ENCODE data around the gene EXOC4. TPM values are rescaled to one million over a fixed set of nuclear protein-coding genes. Genes with fewer than 3 reads are reported as not detected.
"Not testable (repeated sequence)": the region's sequence is repeated elsewhere in the genome, so short reads cannot be mapped to it uniquely, and the experiment has no call there.

Gene EXOC4
- polyA plus RNA-seq, 1 experiment: 45.9 TPM

DNA sequence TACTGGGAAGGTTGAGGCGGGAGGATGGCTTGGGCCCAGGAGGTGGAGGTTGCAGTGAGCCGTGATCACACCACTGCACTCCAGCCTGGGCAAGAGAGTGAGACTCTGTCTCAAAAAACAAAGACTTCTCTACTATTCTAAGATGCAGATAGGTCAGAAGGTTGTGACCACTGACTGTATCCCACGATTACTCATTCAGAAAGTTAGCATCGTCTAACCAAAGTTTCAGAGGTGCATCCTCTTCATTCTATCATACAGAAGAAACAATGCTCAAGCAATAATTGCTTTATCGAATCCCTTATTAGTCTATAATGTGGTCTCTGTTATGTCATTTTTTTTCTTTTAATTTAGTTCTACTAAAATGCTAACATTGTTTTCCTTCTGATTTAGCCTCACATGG, 525.6 kb downstream of the EXOC4 start:
- no peak overlapping the region for H3K4me3 ChIP-seq (ENCODE audit: low read depth, low read length)
- no peaks in the 10 kb centered on the region for H3K36me3 ChIP-seq (ENCODE audit: control insufficient read depth, insufficient read depth, low read length)
- ChIA-PET POLR2A (no interaction called here), CTCF (no interaction called here)
- DNase-seq (ENCODE audit: low read depth): no peak
- H3K27me3 ChIP-seq (ENCODE audit: control insufficient read depth, insufficient read depth, low read length): no peaks in the 10 kb centered on the region
- no peak for TF ChIP-seq CTCF (IDR thresholded peaks at IDR 0.05; ENCODE audit: insufficient read depth, low read depth, low read length)

GRCh38 chr7:133779538-133779937, 526.7 kb downstream of the EXOC4 start:
- CTCF ChIA-PET: interaction anchor here (0.6 to 1.2 kb wide), 3 partner anchors 8 to 139 kb away, joined by 3 to 4 read pairs (median 3); no protein-coding TSS in a partner anchor
- H3K36me3 ChIP-seq (ENCODE audit: control insufficient read depth, insufficient read depth, low read length); DNase-seq (ENCODE audit: low read depth); H3K27me3 ChIP-seq (ENCODE audit: control insufficient read depth, insufficient read depth, low read length); H3K4me3 ChIP-seq (ENCODE audit: low read depth, low read length); POLR2A ChIA-PET: not testable (repeated sequence)

- no peak for DNase-seq (ENCODE audit: low read depth)
- CTCF ChIA-PET: interaction anchor here (0.6 kb wide), 2 partner anchors 9 to 1818 kb away, joined by 3 read pairs; no protein-coding TSS in a partner anchor
- POLR2A ChIA-PET: no interaction called here
- no peaks in the 10 kb centered on the region for H3K36me3 ChIP-seq (ENCODE audit: control insufficient read depth, insufficient read depth, low read length)
- no peak overlapping the region for H3K4me3 ChIP-seq (ENCODE audit: low read depth, low read length)
- no peaks in the 10 kb centered on the region for H3K27me3 ChIP-seq (ENCODE audit: control insufficient read depth, insufficient read depth, low read length)
- no peak for TF ChIP-seq CTCF (IDR thresholded peaks at IDR 0.05; ENCODE audit: insufficient read depth, low read depth, low read length)
Measured at GRCh38 chr7:133780912-133781311, 528.0 kb downstream of the EXOC4 start.

- no peak for TF ChIP-seq CTCF (IDR thresholded peaks at IDR 0.05; ENCODE audit: insufficient read depth, low read depth, low read length)
- POLR2A ChIA-PET: no interaction called here
Measured at GRCh38 chr7:133781486-133782090, 528.7 kb downstream of the EXOC4 start.

GRCh38 chr7:133782470-133782869, 529.6 kb downstream of the EXOC4 start:
- Histone ChIP-seq H3K27me3 (ENCODE audit: control insufficient read depth, insufficient read depth, low read length) (no peaks in the 10 kb centered on the region), H3K36me3 (ENCODE audit: control insufficient read depth, insufficient read depth, low read length) (no peaks in the 10 kb centered on the region), H3K4me3 (ENCODE audit: low read depth, low read length) (no peak overlapping the region)
- TF ChIP-seq CTCF (IDR thresholded peaks at IDR 0.05; ENCODE audit: insufficient read depth, low read depth, low read length): no peak
- CTCF ChIA-PET: interaction anchor here (1.4 kb wide), 2 partner anchors 9 to 11 kb away, joined by 3 to 5 read pairs; no protein-coding TSS in a partner anchor
- POLR2A ChIA-PET: no interaction called here
- no peak for DNase-seq (ENCODE audit: low read depth)

More at GRCh38 chr7:133781486-133782090, 528.7 kb downstream of the EXOC4 start:
- Histone ChIP-seq H3K36me3 (ENCODE audit: control insufficient read depth, insufficient read depth, low read length) (no peaks in the 10 kb centered on the region), H3K4me3 (ENCODE audit: low read depth, low read length) (no peak overlapping the region), H3K27me3 (ENCODE audit: control insufficient read depth, insufficient read depth, low read length) (no peaks in the 10 kb centered on the region)
- CTCF ChIA-PET: interaction anchor here (0.6 to 1.4 kb wide), 4 partner anchors 8 to 1818 kb away, joined by 3 to 5 read pairs (median 3); no protein-coding TSS in a partner anchor
- no peak for DNase-seq (ENCODE audit: low read depth)

DNA sequence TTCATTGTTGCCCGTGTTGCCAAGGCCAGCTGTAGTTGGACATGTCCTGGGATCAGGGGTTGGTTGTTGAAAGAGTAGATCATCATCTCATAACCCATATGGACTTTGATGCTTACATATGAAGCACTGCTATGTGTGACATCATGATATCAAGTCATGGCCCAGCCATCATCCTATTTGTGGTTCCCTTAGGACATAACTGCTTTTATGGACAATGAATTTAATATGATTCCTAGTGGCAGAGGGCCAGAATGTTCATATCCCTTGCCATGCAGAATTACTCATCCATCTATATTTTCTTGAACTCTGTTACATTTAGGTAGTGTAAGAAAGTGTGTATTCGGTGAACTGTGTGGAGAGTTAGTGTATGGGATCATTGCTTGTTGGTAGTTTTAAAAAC, 530.4 kb downstream of the EXOC4 start:
- ChIA-PET POLR2A (no interaction called here), CTCF (no interaction called here)
- no peak overlapping the region for H3K4me3 ChIP-seq (ENCODE audit: low read depth, low read length)
- no peak for DNase-seq (ENCODE audit: low read depth)
- no peak for TF ChIP-seq CTCF (IDR thresholded peaks at IDR 0.05; ENCODE audit: insufficient read depth, low read depth, low read length)
- H3K27me3 ChIP-seq (ENCODE audit: control insufficient read depth, insufficient read depth, low read length): no peaks in the 10 kb centered on the region
- no peaks in the 10 kb centered on the region for H3K36me3 ChIP-seq (ENCODE audit: control insufficient read depth, insufficient read depth, low read length)
